Kidney (tissue), 14 donors: Measurements from ENCODE around the gene FERMT3. TPM values are rescaled to one million over a fixed set of nuclear protein-coding genes. Genes with fewer than 3 reads are reported as not detected.

Source experiments
- DNase-seq, 5 donors: peaks; one replicate each; pipeline ENCODE4 v3.0.0-alpha.2; 2013 to 2020
- FAIRE-seq: peaks from 2 replicates; lab custom pipeline; 2012; peaks lifted over from hg19 to GRCh38; lab: Jason Lieb, UNC
- H3K27ac ChIP-seq, 2 donors: one replicate each; pipeline ENCODE4 v1.7.0; 2013; ENCODE audit warnings: low read depth in 2 of 2, low read length in 2 of 2, inconsistent platforms in 1 of 2
- H3K27me3 ChIP-seq: one replicate; pipeline ENCODE4 v1.7.1; 2013; ENCODE audit warnings: low read length, inconsistent platforms; ENCODE audit not compliant: control insufficient read depth, insufficient read depth
- H3K36me3 ChIP-seq, 3 donors: one replicate each; pipeline versions ENCODE4 v1.7.0 to v1.7.1; 2013; ENCODE audit warnings: low read length in 3 of 3, control low read depth in 1 of 3, inconsistent platforms in 1 of 3; ENCODE audit not compliant: insufficient read depth in 3 of 3, control insufficient read depth in 2 of 3
- H3K4me1 ChIP-seq, 3 donors: one replicate each; pipeline versions ENCODE4 v1.7.0 to v1.7.1; 2013; ENCODE audit warnings: low read length in 3 of 3, inconsistent platforms in 1 of 3, low read depth in 1 of 3; ENCODE audit not compliant: control insufficient read depth in 2 of 3, insufficient read depth in 2 of 3
- H3K4me3 ChIP-seq, 3 donors: one replicate each; pipeline versions ENCODE4 v1.7.0 to v1.8.1; 2013; ENCODE audit warnings: low read length in 3 of 3, control low read depth in 1 of 3, inconsistent platforms in 1 of 3
- H3K9ac ChIP-seq, 3 donors: one replicate each; pipeline versions ENCODE4 v1.7.0 to v1.7.1; 2013; ENCODE audit warnings: low read length in 3 of 3, control low read depth in 1 of 3, inconsistent platforms in 1 of 3
- H3K9me3 ChIP-seq, 3 donors: one replicate each; pipeline versions ENCODE4 v1.7.0 to v1.7.1; 2013; ENCODE audit warnings: low read length in 3 of 3, control low read depth in 1 of 3, inconsistent platforms in 1 of 3; ENCODE audit not compliant: control insufficient read depth in 2 of 3, insufficient read depth in 1 of 3
- intact Hi-C: fragments of 100-400 bp; cut with DNase I; formaldehyde crosslinking; loops from one replicate; pipeline ENCODE4 v1.11.1; 2022
- polyA plus RNA-seq: library from polyadenylated mRNA; stranded (reverse); fragments of 350-450 nt; fragmentation: Illumina TruSeq; extraction: RNeasy Lipid Tissue Mini Kit (QIAGEN cat#74804); gene quantifications from one replicate; pipeline ENCODE4 v1.2.3, GENCODE V29; 2014; ENCODE audit warnings: low read depth, low replicate concordance; ENCODE audit not compliant: insufficient read depth
- total RNA-seq: library from RNA; stranded (reverse); fragmentation: NEBNext Ultra II Directional; extraction: Animal tissue kit (Norgen Biotek cat#: 25700); gene quantifications from one replicate; pipeline ENCODE4 v1.2.1, GENCODE V29; 2021
- TF ChIP-seq, protein P1 (sequence below): IDR thresholded peaks from 3 replicates; pipeline ENCODE4 v1.5.1; 2012; ENCODE audit warnings: mild to moderate bottlenecking, moderate library complexity, borderline replicate concordance; ENCODE audit not compliant: insufficient read depth; ENCODE audit errors: extremely low read depth
- donor health status: control.
- donor health status: control.
- donor health status: control.
- donor health status: control.
- donor health status: control.
- donor health status: DM: yes; HTN: yes; CAD: no.
- donor health status: Normal renal cell carcinoma (clear cell type).

FERMT3 gene
- total and polyA plus RNA-seq, 2 donors from 2014 or later, result 11.8 to 36.3 TPM

- H3K9me3 ChIP-seq, result no peaks in the 10 kb centered on the region
- no peak for FAIRE-seq
- intact Hi-C loops, result no loop called here
- H3K27me3 ChIP-seq, result no peaks in the 10 kb centered on the region
- peaks cover 0 to 2% (median 0%) of the 10 kb centered on the region in 3 donors for H3K4me1 ChIP-seq
- H3K36me3 ChIP-seq, result peaks cover 0 to 6% (median 6%) of the 10 kb centered on the region in 3 donors
- no peak overlapping the region for H3K4me3 ChIP-seq
- TF ChIP-seq, protein P1, sequence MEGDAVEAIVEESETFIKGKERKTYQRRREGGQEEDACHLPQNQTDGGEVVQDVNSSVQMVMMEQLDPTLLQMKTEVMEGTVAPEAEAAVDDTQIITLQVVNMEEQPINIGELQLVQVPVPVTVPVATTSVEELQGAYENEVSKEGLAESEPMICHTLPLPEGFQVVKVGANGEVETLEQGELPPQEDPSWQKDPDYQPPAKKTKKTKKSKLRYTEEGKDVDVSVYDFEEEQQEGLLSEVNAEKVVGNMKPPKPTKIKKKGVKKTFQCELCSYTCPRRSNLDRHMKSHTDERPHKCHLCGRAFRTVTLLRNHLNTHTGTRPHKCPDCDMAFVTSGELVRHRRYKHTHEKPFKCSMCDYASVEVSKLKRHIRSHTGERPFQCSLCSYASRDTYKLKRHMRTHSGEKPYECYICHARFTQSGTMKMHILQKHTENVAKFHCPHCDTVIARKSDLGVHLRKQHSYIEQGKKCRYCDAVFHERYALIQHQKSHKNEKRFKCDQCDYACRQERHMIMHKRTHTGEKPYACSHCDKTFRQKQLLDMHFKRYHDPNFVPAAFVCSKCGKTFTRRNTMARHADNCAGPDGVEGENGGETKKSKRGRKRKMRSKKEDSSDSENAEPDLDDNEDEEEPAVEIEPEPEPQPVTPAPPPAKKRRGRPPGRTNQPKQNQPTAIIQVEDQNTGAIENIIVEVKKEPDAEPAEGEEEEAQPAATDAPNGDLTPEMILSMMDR, result no peak
- peak in 1 of 5 donors; percentile 63 for DNase-seq
- H3K27ac ChIP-seq, result no peak overlapping the region
- no peak overlapping the region for H3K9ac ChIP-seq
Observed at GRCh38 chr11:64258946-64259532, 52.5 kb downstream of the FERMT3 start.

- H3K4me1 ChIP-seq, result no peaks in the 10 kb centered on the region
- H3K9me3 ChIP-seq, result no peaks in the 10 kb centered on the region
- TF ChIP-seq, protein P1, result no peak
- H3K9ac ChIP-seq, result no peak overlapping the region
- peaks cover 0 to 8% (median 6%) of the 10 kb centered on the region in 3 donors for H3K36me3 ChIP-seq
- H3K27ac ChIP-seq, result no peak overlapping the region
- FAIRE-seq, result no peak
- no peaks in the 10 kb centered on the region for H3K27me3 ChIP-seq
- peak in 1 of 5 donors; percentile 17 for DNase-seq
- H3K4me3 ChIP-seq, result no peak overlapping the region
- intact Hi-C loops, result no loop called here
Observed at GRCh38 chr11:64259533-64260067, 53.1 kb downstream of the FERMT3 start.

- Histone ChIP-seq H3K27ac (no peak overlapping the region), H3K9ac (no peak overlapping the region), H3K4me3 (no peak overlapping the region), H3K4me1 (no peaks in the 10 kb centered on the region), H3K9me3 (no peaks in the 10 kb centered on the region), H3K36me3 (peaks cover 0 to 8% (median 6%) of the 10 kb centered on the region in 3 donors), H3K27me3 (no peaks in the 10 kb centered on the region)
- FAIRE-seq, result no peak
- TF ChIP-seq, protein P1, result no peak
- intact Hi-C loops, result no loop called here
- peak in 1 of 5 donors; percentile 34 for DNase-seq
Observed at GRCh38 chr11:64260147-64260708, 53.7 kb downstream of the FERMT3 start.
